ENCODE data around the gene MARCHF11.

Gene MARCHF11

DNA sequence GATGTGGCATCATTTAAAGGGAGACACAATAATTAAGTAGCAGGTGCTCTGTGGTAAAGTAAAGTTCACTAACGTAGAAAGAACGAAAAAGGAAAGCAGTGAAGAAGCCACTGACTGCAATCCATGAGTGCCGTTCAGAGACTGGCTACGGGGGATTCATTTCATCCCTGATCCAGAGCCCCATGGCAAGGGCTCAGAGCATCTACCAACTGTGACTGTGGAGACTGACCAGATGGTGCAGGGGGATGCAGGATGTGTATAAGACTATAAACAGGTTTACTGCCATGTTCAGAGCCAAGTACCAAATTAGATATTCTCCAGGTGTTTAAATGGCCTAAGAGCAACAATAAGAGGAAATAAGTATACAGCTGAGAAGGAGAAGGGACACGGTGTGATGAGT, 47.7 kb downstream of the MARCHF11 start:
- DNase-seq (ENCODE audit: low spot score), result no peak

DNA sequence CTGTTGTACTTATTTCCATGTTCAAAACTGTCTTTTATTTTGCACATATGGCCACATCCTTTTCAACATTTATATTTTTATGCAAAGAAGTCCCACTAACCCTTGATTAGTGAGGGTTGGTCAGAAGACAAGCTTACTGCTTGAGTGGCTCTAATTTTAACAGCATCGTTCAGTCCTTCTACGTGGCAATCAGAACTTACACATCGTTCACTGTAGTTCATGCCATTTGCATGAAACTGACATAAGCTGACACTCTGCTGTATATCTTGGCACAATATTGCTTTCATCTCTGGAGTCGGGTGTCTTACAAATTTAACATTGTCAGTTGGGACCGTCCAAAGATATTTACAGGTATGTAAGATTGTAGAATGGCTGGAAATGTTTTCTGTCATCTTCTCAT, 50.6 kb downstream of the MARCHF11 start:
- no peak for DNase-seq (ENCODE audit: low spot score)

DNA sequence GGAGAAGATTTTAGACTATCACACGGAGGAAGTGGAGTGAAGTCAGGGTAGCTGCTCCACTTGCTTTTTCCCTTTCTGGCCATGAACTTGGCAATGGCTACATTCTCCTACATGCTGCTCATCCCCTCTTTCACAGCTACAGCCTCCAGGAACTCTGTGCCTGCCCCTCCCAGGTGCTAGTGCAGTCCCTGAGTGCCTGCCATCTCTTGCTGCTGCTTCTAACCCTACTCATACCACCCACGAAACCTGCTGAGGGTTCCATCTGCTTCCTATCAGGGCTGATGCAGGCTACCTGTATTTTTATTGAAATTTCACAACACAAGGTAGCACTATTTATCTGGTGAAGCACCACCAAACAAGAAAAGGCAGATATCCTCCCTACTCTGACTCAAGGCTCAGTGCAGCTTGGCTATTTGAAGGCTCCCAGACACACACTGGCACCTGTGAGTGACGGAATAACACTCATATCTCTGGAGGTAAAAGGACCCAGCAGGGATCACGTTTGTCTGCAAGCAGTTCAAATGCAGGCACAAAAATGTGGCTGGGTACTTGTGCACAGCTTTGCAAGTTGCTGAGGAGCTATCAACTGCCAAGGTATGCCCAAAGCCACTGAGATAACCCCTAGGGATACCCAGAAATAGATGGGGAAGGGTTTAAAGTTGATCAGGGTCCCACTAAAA, 51.6 kb downstream of the MARCHF11 start:
- no peak for DNase-seq (ENCODE audit: low spot score)

GRCh38 chr5:16120579-16120978, 59.0 kb downstream of the MARCHF11 start:
- no peak for DNase-seq (ENCODE audit: low spot score)

DNA sequence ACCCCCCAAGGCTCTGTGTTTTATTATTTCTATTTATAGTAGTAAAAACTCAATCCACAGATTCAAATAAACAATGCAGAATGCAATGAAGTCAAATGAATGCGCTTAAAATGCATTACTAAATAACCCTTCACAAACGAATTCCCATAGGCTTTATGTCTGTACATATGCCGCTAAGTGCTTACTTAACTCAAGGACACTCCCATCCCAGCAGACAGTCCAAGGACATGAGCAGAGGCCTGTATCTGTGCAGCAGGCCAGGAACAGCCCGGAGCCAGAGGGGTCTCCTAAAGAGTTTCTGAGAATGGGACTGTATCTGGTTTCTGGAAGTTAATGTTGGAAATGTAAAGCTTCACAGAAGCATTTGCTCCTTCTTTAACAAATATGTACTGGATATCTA, 59.8 kb downstream of the MARCHF11 start:
- no peak for DNase-seq (ENCODE audit: low spot score)

GRCh38 chr5:16115140-16115539, 64.5 kb downstream of the MARCHF11 start:
- DNase-seq (ENCODE audit: low spot score), result no peak

GRCh38 chr5:16108418-16108817, 71.2 kb downstream of the MARCHF11 start:
- DNase-seq (ENCODE audit: low spot score), result no peak

- no peak for DNase-seq (ENCODE audit: low spot score)
Observed at GRCh38 chr5:16104961-16105360, 74.6 kb downstream of the MARCHF11 start.

DNA sequence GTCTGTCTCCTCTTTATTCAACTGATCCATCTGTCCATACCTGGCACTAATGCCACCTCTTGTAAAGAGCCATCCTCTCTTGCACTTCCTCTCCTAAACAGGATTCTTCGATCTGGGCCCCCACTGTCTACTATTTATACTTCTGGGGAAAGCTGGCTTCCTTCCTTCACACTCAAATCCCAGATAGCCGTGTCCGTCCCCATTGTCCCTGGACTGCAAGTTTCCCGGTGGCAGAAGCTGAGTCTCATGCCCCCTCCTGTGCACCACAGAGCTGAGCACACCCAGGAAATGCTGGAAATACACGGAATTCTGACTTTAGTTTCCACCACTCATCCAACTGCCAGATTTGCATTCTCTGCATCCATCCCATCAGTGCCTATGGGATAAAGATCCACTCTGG, 84.0 kb downstream of the MARCHF11 start:
- DNase-seq (ENCODE audit: low spot score), result no peak

- no peak for DNase-seq (ENCODE audit: low spot score)
Observed at GRCh38 chr5:16090270-16090669, 89.3 kb downstream of the MARCHF11 start.

DNA sequence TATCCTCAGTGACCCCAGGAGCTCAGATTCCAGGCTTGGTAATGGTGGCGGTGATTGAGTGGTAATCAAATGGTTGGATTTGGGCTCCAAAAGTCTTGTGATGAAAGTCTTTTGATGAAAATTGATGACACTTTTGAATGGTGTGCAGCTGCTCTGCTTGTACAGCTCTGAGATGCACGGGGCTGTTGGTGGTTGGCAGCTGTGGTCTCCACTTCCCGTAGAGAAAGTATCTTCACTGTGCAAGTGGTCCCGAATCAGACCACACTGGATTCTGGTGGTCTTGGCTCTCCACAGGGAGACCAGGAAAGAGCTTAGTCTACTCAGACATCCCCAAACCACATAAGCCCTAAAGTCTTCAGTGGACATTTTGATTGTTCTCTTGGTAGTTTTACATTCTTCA, 96.6 kb downstream of the MARCHF11 start:
- no peak for DNase-seq (ENCODE audit: low spot score)

- no peak for DNase-seq (ENCODE audit: low spot score)
Observed at GRCh38 chr5:16082053-16082452, 97.5 kb downstream of the MARCHF11 start.

- DNase-seq (ENCODE audit: low spot score), result no peak
Observed at GRCh38 chr5:16081376-16081955, 98.1 kb downstream of the MARCHF11 start.

GRCh38 chr5:16076657-16077056, 102.9 kb downstream of the MARCHF11 start:
- DNase-seq (ENCODE audit: low spot score), result no peak

DNA sequence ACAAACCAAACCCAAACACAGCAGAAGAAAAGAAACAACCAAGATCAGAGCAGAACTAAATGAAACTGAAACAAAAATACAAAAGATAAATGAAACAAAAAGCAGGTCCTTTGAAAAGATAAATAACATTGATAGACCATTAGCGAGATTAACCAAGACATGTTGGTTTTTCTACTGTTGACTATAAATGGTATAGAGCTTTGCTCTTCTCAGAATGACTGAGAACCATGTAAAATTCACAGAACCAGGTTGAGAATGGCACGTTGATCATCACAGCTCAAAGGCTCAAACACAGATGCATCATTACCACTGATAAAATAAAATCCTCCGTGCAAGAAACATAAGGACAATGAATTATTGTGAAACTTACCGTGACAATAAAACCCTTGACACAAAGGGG, 105.2 kb downstream of the MARCHF11 start:
- no peak for DNase-seq (ENCODE audit: low spot score)

GRCh38 chr5:16072616-16073015, 107.0 kb downstream of the MARCHF11 start:
- DNase-seq (ENCODE audit: low spot score), result no peak

DNA sequence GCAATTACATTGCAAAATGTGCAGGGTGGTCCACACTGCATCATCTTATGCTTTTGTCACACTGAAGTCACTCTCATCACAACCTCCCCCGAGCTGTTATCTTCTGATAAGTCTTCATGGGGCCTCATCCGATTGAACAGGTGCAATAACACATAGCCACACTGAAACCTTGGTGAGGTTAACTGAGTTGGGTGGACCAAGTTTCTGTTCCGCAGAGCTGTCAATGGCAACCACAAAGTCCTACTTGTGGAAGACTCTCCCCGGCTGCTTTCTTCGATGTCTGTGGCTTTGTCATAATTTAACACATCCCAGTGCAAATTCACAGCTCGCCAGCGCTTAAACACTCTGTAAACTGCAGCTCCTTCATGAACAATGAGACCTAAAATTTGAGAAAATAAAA, 112.2 kb downstream of the MARCHF11 start:
- DNase-seq (ENCODE audit: low spot score), result no peak

DNA sequence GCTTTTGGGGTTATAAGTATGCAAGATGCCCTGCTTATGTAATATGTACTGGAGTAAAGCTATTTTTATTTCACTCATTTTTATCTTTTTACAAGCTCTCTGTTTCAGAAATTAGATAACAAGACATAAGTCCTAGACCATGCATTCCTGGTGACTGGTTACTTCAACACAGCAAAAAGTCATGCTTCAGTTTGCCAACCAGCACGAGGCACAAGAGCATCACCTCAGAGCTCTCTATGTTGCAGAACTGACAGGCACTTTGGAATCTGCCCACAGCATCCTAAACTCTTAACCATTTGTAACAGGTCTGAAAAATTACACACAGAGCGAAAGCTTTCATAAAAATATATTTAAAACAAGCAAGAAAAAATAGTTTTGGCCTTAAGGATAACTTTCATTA, 112.8 kb downstream of the MARCHF11 start:
- no peak for DNase-seq (ENCODE audit: low spot score)

- no peak for DNase-seq (ENCODE audit: low spot score)
Observed at GRCh38 chr5:16066320-16066719, 113.3 kb downstream of the MARCHF11 start.

- no peak for DNase-seq (ENCODE audit: low spot score)
Observed at GRCh38 chr5:16065831-16066230, 113.8 kb downstream of the MARCHF11 start.

- no peak for DNase-seq (ENCODE audit: low spot score)
Observed at GRCh38 chr5:16064135-16064893, 115.3 kb downstream of the MARCHF11 start.

GRCh38 chr5:16061163-16061562, 118.4 kb downstream of the MARCHF11 start:
- no peak for DNase-seq (ENCODE audit: low spot score)

DNA sequence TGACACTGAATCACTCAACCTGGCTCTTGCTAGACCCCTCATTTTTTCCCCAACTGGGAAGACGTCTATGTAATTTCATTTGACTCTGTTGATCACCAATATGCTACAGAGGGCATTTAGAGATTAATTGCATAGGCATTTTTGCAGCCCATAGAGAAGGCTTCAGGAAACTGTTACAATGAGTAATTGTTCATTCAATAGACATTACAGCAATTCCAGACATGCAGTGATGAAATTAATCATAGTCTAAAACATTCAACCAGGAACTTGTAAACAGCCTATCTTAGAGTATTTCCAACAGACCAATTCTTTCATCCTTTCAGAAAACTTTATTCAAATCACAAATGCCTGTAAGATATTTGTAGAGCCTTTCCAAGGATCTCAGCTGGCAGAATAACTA, 122.3 kb downstream of the MARCHF11 start:
- DNase-seq (ENCODE audit: low spot score), result no peak
